Liver (tissue), 9 donors: ENCODE measurements around the gene ZFAND2B. TPM values are rescaled to one million over a fixed set of nuclear protein-coding genes. Genes with fewer than 3 reads are reported as not detected.

ENCODE experiments used
- DNase-seq: peaks from one replicate; pipeline ENCODE4 v3.0.0-alpha.2; 2017; ENCODE audit warnings: low spot score
- H3K27ac ChIP-seq, 2 donors: one replicate each; pipeline ENCODE4 v1.7.0; 2013; ENCODE audit warnings: inconsistent platforms in 2 of 2, low read length in 2 of 2, control low read depth in 1 of 2, low read depth in 1 of 2, mild to moderate bottlenecking in 1 of 2
- H3K27me3 ChIP-seq, 4 donors: one replicate each; pipeline versions ENCODE4 v1.6.1 to v1.7.0; 2013; ENCODE audit warnings: low read length in 3 of 4, inconsistent platforms in 1 of 4, mild to moderate bottlenecking in 1 of 4, moderate library complexity in 1 of 4; ENCODE audit not compliant: control insufficient read depth in 4 of 4, insufficient read depth in 4 of 4
- H3K36me3 ChIP-seq, 4 donors: one replicate each; pipeline versions ENCODE4 v1.6.1 to v1.7.0; 2013; ENCODE audit warnings: low read length in 3 of 4, mild to moderate bottlenecking in 3 of 4, low read depth in 1 of 4, moderate library complexity in 1 of 4; ENCODE audit not compliant: control insufficient read depth in 4 of 4, insufficient read depth in 3 of 4
- H3K4me1 ChIP-seq, 4 donors: one replicate each; pipeline versions ENCODE4 v1.6.1 to v1.7.0; 2013; ENCODE audit warnings: low read length in 3 of 4, mild to moderate bottlenecking in 3 of 4, moderate library complexity in 1 of 4; ENCODE audit not compliant: control insufficient read depth in 4 of 4, insufficient read depth in 4 of 4
- H3K4me3 ChIP-seq, 3 donors: one replicate each; pipeline versions ENCODE4 v1.6.1 to v1.7.0; 2013; ENCODE audit warnings: low read length in 3 of 3, control low read depth in 1 of 3, low read depth in 1 of 3, mild to moderate bottlenecking in 1 of 3
- H3K9ac ChIP-seq, 2 donors: one replicate each; pipeline ENCODE4 v1.7.0; 2013; ENCODE audit warnings: low read length in 2 of 2, mild to moderate bottlenecking in 2 of 2, moderate library complexity in 2 of 2, control low read depth in 1 of 2, low read depth in 1 of 2
- H3K9me3 ChIP-seq, 4 donors: one replicate each; pipeline versions ENCODE4 v1.6.1 to v1.7.0; 2013; ENCODE audit warnings: low read length in 3 of 4; ENCODE audit not compliant: control insufficient read depth in 4 of 4
- EGR1 ChIP-seq, 2 donors: IDR thresholded peaks; 2 replicates each; pipeline ENCODE4 v1.6.1; 2016 to 2018; ENCODE audit warnings: antibody characterized with exemption in 2 of 2, low read depth in 2 of 2
- FOXA1 ChIP-seq: IDR thresholded peaks from 2 replicates; pipeline ENCODE4 v1.6.1; 2016; ENCODE audit warnings: antibody characterized with exemption
- FOXA2 ChIP-seq: IDR thresholded peaks from 2 replicates; pipeline ENCODE4 v1.6.1; 2016; ENCODE audit warnings: antibody characterized with exemption
- GABPA ChIP-seq, 2 donors: IDR thresholded peaks in 1 of 2; conservative IDR thresholded peaks in 1 of 2; 2 replicates each; pipeline ENCODE4 v1.6.1; 2016; ENCODE audit warnings: antibody characterized with exemption in 2 of 2, mild to moderate bottlenecking in 1 of 2, moderate library complexity in 1 of 2
- HNF4A ChIP-seq, 2 donors: conservative IDR thresholded peaks; 2 replicates each; pipeline ENCODE4 v1.6.1; 2016; ENCODE audit warnings: antibody characterized with exemption in 2 of 2, mild to moderate bottlenecking in 2 of 2
- HNF4G ChIP-seq: IDR thresholded peaks from 2 replicates; pipeline ENCODE4 v1.6.1; 2016; ENCODE audit warnings: antibody characterized with exemption
- JUND ChIP-seq, 2 donors: IDR thresholded peaks; 2 replicates each; pipeline ENCODE4 v1.6.1; 2016; ENCODE audit warnings: antibody characterized with exemption in 2 of 2
- NR2F2 ChIP-seq: IDR thresholded peaks from 2 replicates; pipeline ENCODE4 v1.6.1; 2016; ENCODE audit warnings: antibody characterized with exemption
- RAD21 ChIP-seq, 2 donors: IDR thresholded peaks; 2 replicates each; pipeline ENCODE4 v1.6.1; 2016; ENCODE audit warnings: antibody characterized with exemption in 2 of 2, mild to moderate bottlenecking in 2 of 2
- REST ChIP-seq: IDR thresholded peaks from 2 replicates; pipeline ENCODE4 v1.6.1; 2016; ENCODE audit warnings: antibody characterized with exemption, mild to moderate bottlenecking
- SP1 ChIP-seq: IDR thresholded peaks from 2 replicates; pipeline ENCODE4 v1.6.1; 2018; ENCODE audit warnings: antibody characterized with exemption, mild to moderate bottlenecking
- TAF1 ChIP-seq: conservative IDR thresholded peaks from 2 replicates; pipeline ENCODE4 v1.6.1; 2016; ENCODE audit warnings: antibody characterized with exemption, mild to moderate bottlenecking
- WGBS: extraction: QIAGEN DNeasy Blood & Tissue Kit; methylation state at CpG from one replicate; pipeline ENCODE4 v1.1.7; 2013; 5-methylcytosine and 5-hydroxymethylcytosine counted together
- polyA plus RNA-seq, 2 donors: library from polyadenylated mRNA; stranded (reverse) in 1 of 2; unstranded in 1 of 2; fragments of 200-250 nt in 1 of 2; fragments of >200 nt in 1 of 2; fragmentation: Nextera tagmentation in 1 of 2; extraction: Ambion mirVana in 1 of 2; gene quantifications; one replicate each; pipeline versions ENCODE4 v1.2.1 to v1.2.3, GENCODE V29; 2013 to 2015
- total RNA-seq, 2 donors: library from RNA; depleted of rRNA; stranded (reverse); fragments of >200 nt; gene quantifications; one replicate each; pipeline ENCODE4 v1.2.3, GENCODE V29; 2014
- TF ChIP-seq, protein P1 (sequence below): IDR thresholded peaks from 2 replicates; pipeline ENCODE4 v1.6.1; 2016; ENCODE audit warnings: antibody characterized with exemption
- TF ChIP-seq, protein P2 (sequence below): IDR thresholded peaks from 2 replicates; pipeline ENCODE4 v1.6.1; 2016; ENCODE audit warnings: antibody characterized with exemption
- donor health status: healthy.
- donor health status: healthy.
- donor health status: healthy.
- donor health status: healthy.
- donor health status: healthy.

Gene ZFAND2B
- total and polyA plus RNA-seq, 4 donors: 19.6 to 53.8 (median 25.8) TPM

GRCh38 chr2:219205981-219206327 is 628 bp upstream of the ZFAND2B start:
- peak overlapping the region; percentile 78 to 95 (median 84) for H3K4me3 ChIP-seq
- WGBS: 22% methylated on average over 7 of the region's 7 CpGs
- H3K9me3 ChIP-seq: no peaks in the 10 kb centered on the region
- H3K27me3 ChIP-seq: no peaks in the 10 kb centered on the region
- H3K36me3 ChIP-seq: peaks cover 2 to 16% (median 8%) of the 10 kb centered on the region in 4 donors
- no peak for TF ChIP-seq FOXA2
- TF ChIP-seq FOXA1: no peak
- TF ChIP-seq, protein P1, sequence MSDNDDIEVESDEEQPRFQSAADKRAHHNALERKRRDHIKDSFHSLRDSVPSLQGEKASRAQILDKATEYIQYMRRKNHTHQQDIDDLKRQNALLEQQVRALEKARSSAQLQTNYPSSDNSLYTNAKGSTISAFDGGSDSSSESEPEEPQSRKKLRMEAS: no peak
- no peak for TF ChIP-seq HNF4G
- no peak for TF ChIP-seq JUND (IDR thresholded peaks at IDR 0.05)
- no peak for TF ChIP-seq EGR1 (IDR thresholded peaks at IDR 0.05; ENCODE audit: low read depth in 2 of 2)
- TF ChIP-seq, protein P2, sequence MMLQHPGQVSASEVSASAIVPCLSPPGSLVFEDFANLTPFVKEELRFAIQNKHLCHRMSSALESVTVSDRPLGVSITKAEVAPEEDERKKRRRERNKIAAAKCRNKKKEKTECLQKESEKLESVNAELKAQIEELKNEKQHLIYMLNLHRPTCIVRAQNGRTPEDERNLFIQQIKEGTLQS: no peak
- no peak for TF ChIP-seq REST
- no peak for TF ChIP-seq GABPA (IDR thresholded peaks at IDR 0.05 in 1 of 2, conservative IDR thresholded peaks at IDR 0.05 in 1 of 2)
- no peak for TF ChIP-seq RAD21 (IDR thresholded peaks at IDR 0.05)
- no peak for TF ChIP-seq TAF1
- no peak for TF ChIP-seq HNF4A (conservative IDR thresholded peaks at IDR 0.05)
- DNase-seq: no peak
- H3K27ac ChIP-seq: peak overlapping the region; percentile 95 to 97
- H3K9ac ChIP-seq: peak overlapping the region; percentile 89 to 97
- peaks cover 3 to 26% (median 23%) of the 10 kb centered on the region in 4 donors for H3K4me1 ChIP-seq

DNA sequence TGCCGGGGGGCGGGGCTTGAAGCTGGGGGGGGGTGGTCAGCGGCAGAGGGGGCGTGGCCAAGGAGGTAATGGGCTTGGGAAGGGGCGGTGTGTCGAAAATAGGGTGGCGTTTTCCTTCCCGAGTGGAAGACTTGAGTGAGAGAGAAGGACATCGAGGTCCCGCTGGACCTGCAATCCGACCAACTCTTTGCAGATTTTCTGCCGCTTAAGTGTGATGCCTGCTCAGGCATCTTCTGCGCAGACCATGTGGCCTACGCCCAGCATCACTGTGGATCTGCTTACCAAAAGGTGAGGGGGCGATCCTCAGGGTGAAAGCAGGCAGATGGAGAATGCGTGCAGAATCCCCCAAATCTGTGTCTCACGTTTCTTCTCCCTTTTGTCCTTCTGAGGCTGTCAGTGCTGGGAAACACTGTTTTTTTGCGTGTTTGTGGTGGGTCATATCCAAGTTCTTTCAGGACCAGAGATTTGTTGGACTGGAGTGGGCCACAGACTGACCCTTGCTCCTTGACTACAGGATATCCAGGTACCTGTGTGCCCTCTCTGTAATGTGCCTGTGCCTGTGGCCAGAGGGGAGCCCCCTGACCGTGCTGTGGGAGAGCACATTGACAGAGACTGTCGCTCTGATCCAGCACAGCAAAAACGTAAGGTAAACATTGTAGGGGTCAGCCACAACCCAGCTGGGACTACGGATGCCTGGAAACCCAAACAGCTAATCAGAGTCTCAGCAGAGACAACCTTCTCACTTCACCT is 727 bp downstream of the ZFAND2B start:
- 9% methylated on average over 22 of the region's 22 CpGs for WGBS
- Histone ChIP-seq H3K9ac (peak overlapping the region; percentile 23 to 32), H3K27ac (peak overlapping the region; percentile 95 to 97), H3K9me3 (no peaks in the 10 kb centered on the region), H3K27me3 (no peaks in the 10 kb centered on the region), H3K36me3 (peaks cover 2 to 16% (median 8%) of the 10 kb centered on the region in 4 donors), H3K4me1 (peaks cover 3 to 26% (median 23%) of the 10 kb centered on the region in 4 donors), H3K4me3 (peak overlapping the region; percentile 11 to 95 (median 78))
- TF ChIP-seq, protein P1: no peak
- no peak for TF ChIP-seq GABPA (IDR thresholded peaks at IDR 0.05 in 1 of 2, conservative IDR thresholded peaks at IDR 0.05 in 1 of 2)
- TF ChIP-seq REST: peak; percentile 10
- TF ChIP-seq JUND (IDR thresholded peaks at IDR 0.05): no peak
- TF ChIP-seq NR2F2: no peak
- TF ChIP-seq SP1: no peak
- TF ChIP-seq RAD21 (IDR thresholded peaks at IDR 0.05): no peak
- DNase-seq: peak; percentile 40
